Measurements from ENCODE around the gene RBM26. TPM values are rescaled to one million over a fixed set of nuclear protein-coding genes. Genes with fewer than 3 reads are reported as not detected.

The RBM26 gene
- total RNA-seq, 1 experiment from 2014 or later: 65.7 TPM

GRCh38 chr13:79336966-79337365 lies 69.1 kb downstream of the RBM26 start:
- peaks cover 96% of the 10 kb centered on the region for H3K36me3 ChIP-seq (ENCODE audit: insufficient read depth, low read length, poor library complexity, severe bottlenecking)
- H3K4me1 ChIP-seq (ENCODE audit: insufficient read depth, low read length, poor library complexity, severe bottlenecking): peaks cover 4% of the 10 kb centered on the region
- H3K27ac ChIP-seq (ENCODE audit: low read depth, low read length, poor library complexity, severe bottlenecking): no peak overlapping the region
- ChIA-PET POLR2A (ENCODE audit: low non-redundant PET) (no interaction called here), CTCF (no interaction called here)
- BruUV-seq (replicated peaks): no TSS peak
- intact Hi-C loops (cut with micrococcal nuclease; ENCODE audit: unreplicated experiment): no loop called here
- H3K9me3 ChIP-seq (ENCODE audit: low read depth, low read length, poor library complexity, severe bottlenecking): no peaks in the 10 kb centered on the region
- no peak overlapping the region for H3K4me3 ChIP-seq (ENCODE audit: low read depth, low read length, poor library complexity, severe bottlenecking)
- DNase-seq (ENCODE audit: low spot score): no peak
- TF ChIP-seq EZH2 (IDR thresholded peaks at IDR 0.05; ENCODE audit: borderline replicate concordance, low read depth, low read length, poor library complexity, severe bottlenecking): no peak
- no peak for TF ChIP-seq CTCF (conservative IDR thresholded peaks at IDR 0.05; ENCODE audit: low read depth, low read length)
- H3K27me3 ChIP-seq (replicated peaks; ENCODE audit: insufficient read depth, low read depth, low read length, poor library complexity): no peaks in the 10 kb centered on the region

GRCh38 chr13:79328510-79328909 lies 77.5 kb downstream of the RBM26 start:
- Histone ChIP-seq H3K27me3 (replicated peaks; ENCODE audit: insufficient read depth, low read depth, low read length, poor library complexity) (no peaks in the 10 kb centered on the region), H3K4me1 (ENCODE audit: insufficient read depth, low read length, poor library complexity, severe bottlenecking) (no peaks in the 10 kb centered on the region), H3K27ac (ENCODE audit: low read depth, low read length, poor library complexity, severe bottlenecking) (no peak overlapping the region), H3K9me3 (ENCODE audit: low read depth, low read length, poor library complexity, severe bottlenecking) (no peaks in the 10 kb centered on the region), H3K36me3 (ENCODE audit: insufficient read depth, low read length, poor library complexity, severe bottlenecking) (peaks cover 31% of the 10 kb centered on the region), H3K4me3 (ENCODE audit: low read depth, low read length, poor library complexity, severe bottlenecking) (no peak overlapping the region)
- DNase-seq (ENCODE audit: low spot score): no peak
- ChIA-PET POLR2A (ENCODE audit: low non-redundant PET) (no interaction called here), CTCF (no interaction called here)
- intact Hi-C loops (cut with micrococcal nuclease; ENCODE audit: unreplicated experiment): no loop called here
- no TSS peak for BruUV-seq (replicated peaks)
- TF ChIP-seq EZH2 (IDR thresholded peaks at IDR 0.05; ENCODE audit: borderline replicate concordance, low read depth, low read length, poor library complexity, severe bottlenecking): no peak
- no peak for TF ChIP-seq CTCF (conservative IDR thresholded peaks at IDR 0.05; ENCODE audit: low read depth, low read length)

GRCh38 chr13:79320433-79320832 lies 85.6 kb downstream of the RBM26 start:
- intact Hi-C loops (cut with micrococcal nuclease; ENCODE audit: unreplicated experiment): no loop called here
- H3K36me3 ChIP-seq (ENCODE audit: insufficient read depth, low read length, poor library complexity, severe bottlenecking): peaks cover 41% of the 10 kb centered on the region
- no TSS peak for BruUV-seq (replicated peaks)
- H3K4me1 ChIP-seq (ENCODE audit: insufficient read depth, low read length, poor library complexity, severe bottlenecking): no peaks in the 10 kb centered on the region
- H3K9me3 ChIP-seq (ENCODE audit: low read depth, low read length, poor library complexity, severe bottlenecking): no peaks in the 10 kb centered on the region
- H3K27me3 ChIP-seq (replicated peaks; ENCODE audit: insufficient read depth, low read depth, low read length, poor library complexity): no peaks in the 10 kb centered on the region
- H3K4me3 ChIP-seq (ENCODE audit: low read depth, low read length, poor library complexity, severe bottlenecking): no peak overlapping the region
- ChIA-PET CTCF (no interaction called here), POLR2A (ENCODE audit: low non-redundant PET) (no interaction called here)
- no peak for DNase-seq (ENCODE audit: low spot score)
- TF ChIP-seq EZH2 (IDR thresholded peaks at IDR 0.05; ENCODE audit: borderline replicate concordance, low read depth, low read length, poor library complexity, severe bottlenecking) (no peak), CTCF (conservative IDR thresholded peaks at IDR 0.05; ENCODE audit: low read depth, low read length) (no peak)
- H3K27ac ChIP-seq (ENCODE audit: low read depth, low read length, poor library complexity, severe bottlenecking): no peak overlapping the region
